Astrocyte (in vitro differentiated cells and primary cell): ENCODE results near the gene PDGFC.

ENCODE experiments used
- EZH2 ChIP-seq: IDR thresholded peaks from 2 replicates; pipeline ENCODE4 v1.6.1; 2012; ENCODE audit warnings: mild to moderate bottlenecking, low read length, inconsistent platforms; ENCODE audit not compliant: insufficient read depth
- TF ChIP-seq, protein P1 (sequence below): IDR thresholded peaks from 2 replicates; pipeline ENCODE4 v1.5.1; 2011; ENCODE audit warnings: low read depth, mild to moderate bottlenecking, inconsistent platforms, low read length, moderate library complexity; ENCODE audit not compliant: insufficient read depth

DNA sequence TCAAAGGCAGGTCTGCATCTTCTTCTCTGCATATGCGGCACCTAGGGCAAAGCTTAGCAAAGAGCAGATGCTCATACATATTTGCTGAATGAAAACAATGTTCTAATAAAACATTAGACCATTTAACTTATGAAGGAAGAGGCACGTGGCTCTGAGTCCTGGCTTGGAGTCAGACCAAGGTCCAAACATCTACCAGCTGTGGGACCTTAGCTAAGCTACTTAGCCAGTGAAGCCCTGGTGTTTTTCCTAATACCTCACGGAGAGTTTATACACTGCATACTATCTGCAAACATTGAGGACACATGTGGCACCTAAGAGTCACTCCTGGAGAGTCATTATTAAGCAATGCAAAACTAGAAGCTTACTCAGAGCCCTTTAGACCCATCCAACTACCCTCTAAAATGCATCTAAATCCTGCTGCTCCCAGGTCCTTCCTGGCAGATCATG, 9.0 kb downstream of the PDGFC start:
- TF ChIP-seq, protein P1, sequence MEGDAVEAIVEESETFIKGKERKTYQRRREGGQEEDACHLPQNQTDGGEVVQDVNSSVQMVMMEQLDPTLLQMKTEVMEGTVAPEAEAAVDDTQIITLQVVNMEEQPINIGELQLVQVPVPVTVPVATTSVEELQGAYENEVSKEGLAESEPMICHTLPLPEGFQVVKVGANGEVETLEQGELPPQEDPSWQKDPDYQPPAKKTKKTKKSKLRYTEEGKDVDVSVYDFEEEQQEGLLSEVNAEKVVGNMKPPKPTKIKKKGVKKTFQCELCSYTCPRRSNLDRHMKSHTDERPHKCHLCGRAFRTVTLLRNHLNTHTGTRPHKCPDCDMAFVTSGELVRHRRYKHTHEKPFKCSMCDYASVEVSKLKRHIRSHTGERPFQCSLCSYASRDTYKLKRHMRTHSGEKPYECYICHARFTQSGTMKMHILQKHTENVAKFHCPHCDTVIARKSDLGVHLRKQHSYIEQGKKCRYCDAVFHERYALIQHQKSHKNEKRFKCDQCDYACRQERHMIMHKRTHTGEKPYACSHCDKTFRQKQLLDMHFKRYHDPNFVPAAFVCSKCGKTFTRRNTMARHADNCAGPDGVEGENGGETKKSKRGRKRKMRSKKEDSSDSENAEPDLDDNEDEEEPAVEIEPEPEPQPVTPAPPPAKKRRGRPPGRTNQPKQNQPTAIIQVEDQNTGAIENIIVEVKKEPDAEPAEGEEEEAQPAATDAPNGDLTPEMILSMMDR = no peak
- TF ChIP-seq EZH2 = no peak
